Activated T-cell treated with anti-CD3 and anti-CD28 coated beads, Interleukin-2, amount 50 U/mL, for 24 hours (primary cell): ENCODE results near the gene C3.
A peak's percentile ranks its signal among the peaks of the same experiment; 100 is the strongest.

ENCODE experiments used
- DNase-seq: peaks from one replicate; pipeline ENCODE4 v3.0.0-alpha.2; 2020
- H3K27ac Mint-ChIP-seq: 2 replicates; pipeline ENCODE4 v1.8.0; 2020; ENCODE audit warnings: mild to moderate bottlenecking, mixed read lengths
- H3K27me3 Mint-ChIP-seq: 2 replicates; pipeline ENCODE4 v1.8.0; 2020; ENCODE audit warnings: mixed read lengths
- H3K36me3 Mint-ChIP-seq: 2 replicates; pipeline ENCODE4 v1.8.0; 2020; ENCODE audit warnings: low read depth, mixed read lengths
- H3K4me1 Mint-ChIP-seq: 2 replicates; pipeline ENCODE4 v1.8.0; 2020; ENCODE audit warnings: low read depth, mixed read lengths
- H3K4me3 Mint-ChIP-seq: 2 replicates; pipeline ENCODE4 v1.8.0; 2020; ENCODE audit warnings: mild to moderate bottlenecking, moderate library complexity, mixed read lengths
- H3K9me3 Mint-ChIP-seq: 2 replicates; pipeline ENCODE4 v1.8.0; 2020; ENCODE audit warnings: mixed read lengths

The C3 gene

GRCh38 chr19:6729573-6730152, 9.2 kb upstream of the C3 start:
- Mint-ChIP-seq H3K27me3 (no peaks in the 10 kb centered on the region), H3K36me3 (peaks cover 37% of the 10 kb centered on the region), H3K4me3 (no peak overlapping the region), H3K27ac (no peak overlapping the region), H3K9me3 (no peaks in the 10 kb centered on the region), H3K4me1 (peaks cover 3% of the 10 kb centered on the region)
- no peak for DNase-seq

- no peak overlapping the region for H3K27ac Mint-ChIP-seq
- no peak overlapping the region for H3K4me3 Mint-ChIP-seq
- H3K9me3 Mint-ChIP-seq = no peaks in the 10 kb centered on the region
- no peaks in the 10 kb centered on the region for H3K27me3 Mint-ChIP-seq
- no peak for DNase-seq
- H3K4me1 Mint-ChIP-seq = peaks cover 5% of the 10 kb centered on the region
- peaks cover 25% of the 10 kb centered on the region for H3K36me3 Mint-ChIP-seq
Observed at GRCh38 chr19:6728346-6728745, 7.9 kb upstream of the C3 start.

GRCh38 chr19:6725513-6726231, 5.2 kb upstream of the C3 start:
- DNase-seq = no peak
- no peaks in the 10 kb centered on the region for H3K27me3 Mint-ChIP-seq
- no peak overlapping the region for H3K4me3 Mint-ChIP-seq
- no peaks in the 10 kb centered on the region for H3K9me3 Mint-ChIP-seq
- H3K36me3 Mint-ChIP-seq = peaks cover 9% of the 10 kb centered on the region
- peaks cover 15% of the 10 kb centered on the region for H3K4me1 Mint-ChIP-seq
- no peak overlapping the region for H3K27ac Mint-ChIP-seq

- no peak for DNase-seq
- Mint-ChIP-seq H3K27me3 (no peaks in the 10 kb centered on the region), H3K4me3 (no peak overlapping the region), H3K27ac (peak overlapping the region; percentile 29), H3K36me3 (peaks cover 4% of the 10 kb centered on the region), H3K4me1 (peaks cover 20% of the 10 kb centered on the region), H3K9me3 (no peaks in the 10 kb centered on the region)
Observed at GRCh38 chr19:6724631-6725492, 4.4 kb upstream of the C3 start.

- Mint-ChIP-seq H3K4me3 (no peak overlapping the region), H3K36me3 (no peaks in the 10 kb centered on the region), H3K27ac (no peak overlapping the region), H3K4me1 (peaks cover 21% of the 10 kb centered on the region), H3K27me3 (no peaks in the 10 kb centered on the region), H3K9me3 (no peaks in the 10 kb centered on the region)
- DNase-seq = no peak
Observed at GRCh38 chr19:6723738-6724137, 3.3 kb upstream of the C3 start.

- DNase-seq = no peak
- Mint-ChIP-seq H3K36me3 (no peaks in the 10 kb centered on the region), H3K9me3 (no peaks in the 10 kb centered on the region), H3K4me3 (no peak overlapping the region), H3K27ac (no peak overlapping the region), H3K4me1 (peaks cover 21% of the 10 kb centered on the region), H3K27me3 (no peaks in the 10 kb centered on the region)
Observed at GRCh38 chr19:6723108-6723618, 2.7 kb upstream of the C3 start.

GRCh38 chr19:6721773-6722172, 1.3 kb upstream of the C3 start:
- no peak overlapping the region for H3K4me3 Mint-ChIP-seq
- DNase-seq = no peak
- no peaks in the 10 kb centered on the region for H3K36me3 Mint-ChIP-seq
- no peaks in the 10 kb centered on the region for H3K9me3 Mint-ChIP-seq
- H3K27me3 Mint-ChIP-seq = no peaks in the 10 kb centered on the region
- H3K4me1 Mint-ChIP-seq = peaks cover 26% of the 10 kb centered on the region
- no peak overlapping the region for H3K27ac Mint-ChIP-seq

- DNase-seq = no peak
- Mint-ChIP-seq H3K4me3 (no peak overlapping the region), H3K27ac (no peak overlapping the region), H3K4me1 (peaks cover 26% of the 10 kb centered on the region), H3K9me3 (no peaks in the 10 kb centered on the region), H3K27me3 (no peaks in the 10 kb centered on the region), H3K36me3 (no peaks in the 10 kb centered on the region)
Observed at GRCh38 chr19:6721138-6721474, 656 bp upstream of the C3 start.

GRCh38 chr19:6719992-6720368, 470 bp downstream of the C3 start:
- no peak overlapping the region for H3K27ac Mint-ChIP-seq
- H3K4me1 Mint-ChIP-seq = peaks cover 23% of the 10 kb centered on the region
- no peaks in the 10 kb centered on the region for H3K27me3 Mint-ChIP-seq
- no peak overlapping the region for H3K4me3 Mint-ChIP-seq
- no peaks in the 10 kb centered on the region for H3K36me3 Mint-ChIP-seq
- DNase-seq = no peak
- H3K9me3 Mint-ChIP-seq = no peaks in the 10 kb centered on the region

GRCh38 chr19:6719540-6719861, 949 bp downstream of the C3 start:
- Mint-ChIP-seq H3K4me3 (no peak overlapping the region), H3K9me3 (no peaks in the 10 kb centered on the region), H3K27me3 (no peaks in the 10 kb centered on the region), H3K4me1 (peaks cover 23% of the 10 kb centered on the region), H3K27ac (no peak overlapping the region), H3K36me3 (no peaks in the 10 kb centered on the region)
- DNase-seq = no peak

GRCh38 chr19:6718741-6719539, 1.5 kb downstream of the C3 start:
- H3K27ac Mint-ChIP-seq = no peak overlapping the region
- H3K36me3 Mint-ChIP-seq = no peaks in the 10 kb centered on the region
- no peak for DNase-seq
- H3K4me3 Mint-ChIP-seq = no peak overlapping the region
- H3K9me3 Mint-ChIP-seq = no peaks in the 10 kb centered on the region
- no peaks in the 10 kb centered on the region for H3K27me3 Mint-ChIP-seq
- H3K4me1 Mint-ChIP-seq = peaks cover 23% of the 10 kb centered on the region

GRCh38 chr19:6718111-6718740, 2.2 kb downstream of the C3 start:
- no peaks in the 10 kb centered on the region for H3K9me3 Mint-ChIP-seq
- peaks cover 21% of the 10 kb centered on the region for H3K4me1 Mint-ChIP-seq
- no peak for DNase-seq
- no peak overlapping the region for H3K4me3 Mint-ChIP-seq
- H3K36me3 Mint-ChIP-seq = no peaks in the 10 kb centered on the region
- no peaks in the 10 kb centered on the region for H3K27me3 Mint-ChIP-seq
- H3K27ac Mint-ChIP-seq = no peak overlapping the region

- H3K4me3 Mint-ChIP-seq = no peak overlapping the region
Observed at GRCh38 chr19:6717441-6717971, 2.9 kb downstream of the C3 start.

GRCh38 chr19:6717036-6717435, 3.4 kb downstream of the C3 start:
- Mint-ChIP-seq H3K4me3 (no peak overlapping the region), H3K36me3 (no peaks in the 10 kb centered on the region), H3K4me1 (peaks cover 16% of the 10 kb centered on the region), H3K27me3 (no peaks in the 10 kb centered on the region), H3K27ac (no peak overlapping the region), H3K9me3 (no peaks in the 10 kb centered on the region)
- no peak for DNase-seq

More at GRCh38 chr19:6717441-6717971, 2.9 kb downstream of the C3 start:
- Mint-ChIP-seq H3K27ac (no peak overlapping the region), H3K36me3 (no peaks in the 10 kb centered on the region), H3K27me3 (no peaks in the 10 kb centered on the region), H3K9me3 (no peaks in the 10 kb centered on the region), H3K4me1 (peaks cover 18% of the 10 kb centered on the region)
- DNase-seq = no peak
